Left kidney (tissue), 2 donors: ENCODE data around the gene MYL5. TPM values are rescaled to one million over a fixed set of nuclear protein-coding genes. Genes with fewer than 3 reads are reported as not detected.
"Not testable (repeated sequence)": the region's sequence is repeated elsewhere in the genome, so short reads cannot be mapped to it uniquely, and the experiment has no call there.

Experiments
- DNase-seq: peaks from one replicate; pipeline ENCODE4 v3.0.0-alpha.2; 2013
- polyA plus RNA-seq: library from polyadenylated mRNA; unstranded; fragments of 120-200 nt; gene quantifications from one replicate; pipeline ENCODE4 v1.2.1, GENCODE V29; 2013; ENCODE audit not compliant: insufficient read length

The MYL5 gene
- polyA plus RNA-seq, 1 donor, result 19.0 TPM

- DNase-seq, result no peak
Observed at GRCh38 chr4:684623-685327, 10.4 kb downstream of the MYL5 start.

DNA sequence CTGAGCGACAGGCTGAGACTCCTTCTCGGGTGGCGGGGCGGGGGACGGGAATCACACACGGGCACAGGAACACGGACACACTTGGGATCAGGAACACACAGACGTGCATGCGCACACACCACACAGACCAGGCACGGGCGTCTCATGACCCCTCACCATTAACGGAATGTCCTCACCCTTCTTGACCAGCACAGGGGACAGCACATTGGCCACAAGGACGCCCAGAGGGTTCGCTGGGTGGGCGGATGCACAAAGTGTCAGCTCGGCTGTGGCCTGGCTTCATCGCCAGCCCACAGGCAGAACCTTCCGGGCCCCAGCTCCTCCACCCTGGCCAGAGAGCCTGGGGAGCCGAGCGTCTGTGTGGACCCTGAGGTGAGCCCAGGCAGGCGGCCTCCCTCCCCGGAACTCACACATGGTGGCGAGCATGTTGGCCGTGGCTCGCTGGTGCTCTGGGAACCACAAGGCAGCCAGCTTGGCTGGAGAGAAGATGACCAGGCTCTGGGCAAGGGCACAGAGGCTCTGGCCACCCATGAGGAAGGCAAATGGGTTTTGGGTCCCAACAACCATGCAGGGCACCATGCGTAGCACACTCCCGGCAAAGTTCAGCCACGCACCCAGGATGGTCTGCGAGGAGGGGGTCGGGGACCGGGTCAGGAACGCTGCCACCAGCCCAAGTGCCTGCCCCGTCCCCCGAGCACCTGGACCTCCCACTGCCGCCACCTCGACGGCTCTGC is 11.5 kb downstream of the MYL5 start:
- no peak for DNase-seq

DNA sequence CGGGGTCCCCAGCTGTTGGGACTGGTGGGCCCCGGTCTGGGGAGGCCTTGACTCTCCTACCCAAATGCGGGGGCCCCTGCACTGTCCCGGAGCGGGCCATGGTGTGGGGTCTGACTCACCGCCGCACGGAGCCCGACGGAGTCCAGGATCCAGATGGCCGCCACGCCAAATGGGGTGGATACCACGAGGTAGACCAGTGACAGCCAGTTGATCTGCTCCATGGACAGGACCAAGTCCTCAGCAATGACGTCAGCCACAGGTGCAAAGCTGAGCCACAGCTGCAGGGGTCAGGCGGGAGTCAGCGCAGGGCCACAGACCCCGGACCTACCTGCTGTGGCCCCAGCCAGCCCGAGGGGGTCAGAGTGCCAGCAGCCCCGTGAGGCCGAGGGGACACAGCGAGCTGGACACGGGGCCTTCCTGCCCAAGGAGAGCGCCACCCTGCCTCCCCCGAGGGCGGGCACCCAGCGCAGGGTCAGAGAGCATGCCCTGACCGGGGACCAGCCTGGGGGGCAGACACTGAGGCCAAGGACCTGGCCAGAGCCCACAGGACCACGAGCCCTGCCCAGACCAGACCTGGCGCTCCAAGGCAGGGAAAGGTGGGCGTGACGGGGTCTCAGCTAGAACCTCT is 12.2 kb downstream of the MYL5 start:
- no peak for DNase-seq

DNA sequence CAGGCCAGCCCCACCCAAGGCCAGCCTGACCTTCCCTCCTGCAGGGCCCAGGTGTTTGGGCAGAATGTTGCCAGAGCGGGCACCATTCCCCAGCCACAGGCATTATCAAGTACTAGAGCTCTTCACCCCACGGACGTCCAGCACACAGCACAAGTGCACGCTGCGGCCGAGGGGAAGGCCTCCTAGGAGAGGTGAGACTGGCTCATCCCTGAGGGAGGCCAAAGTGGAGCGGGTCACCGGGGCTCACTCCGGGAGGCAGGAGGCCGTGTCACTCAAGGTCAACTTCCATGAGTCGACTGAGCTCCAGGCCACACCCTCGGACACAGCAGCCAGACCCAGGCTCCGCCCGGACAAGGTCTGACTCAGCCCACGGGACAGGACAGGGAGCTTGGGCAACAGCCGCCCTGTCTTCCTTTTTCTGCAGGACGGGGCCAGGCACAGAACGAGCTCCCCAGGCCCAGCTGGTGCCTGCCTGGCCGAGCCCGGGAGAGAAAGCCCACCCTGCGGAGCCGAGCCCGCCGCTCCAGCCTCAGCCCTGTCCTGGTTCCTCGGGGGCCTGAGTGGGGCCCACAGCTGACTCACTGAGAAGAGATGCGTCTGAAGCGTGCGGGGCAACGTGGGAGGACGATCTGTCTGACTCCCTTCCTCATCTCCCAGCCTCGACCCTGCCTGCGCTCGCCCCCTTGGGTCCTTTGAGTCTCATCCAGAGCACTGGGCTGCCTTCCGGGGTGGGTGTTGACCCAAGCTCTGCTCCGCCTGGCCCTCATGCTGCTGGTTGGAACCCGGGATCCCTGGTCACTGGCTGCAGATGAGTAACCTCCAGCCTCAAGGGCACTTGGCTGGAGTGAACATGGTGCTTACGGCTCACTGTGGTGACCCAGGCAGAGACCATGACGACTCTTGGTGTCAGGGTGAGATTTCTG is 13.0 kb downstream of the MYL5 start:
- DNase-seq, result no peak

GRCh38 chr4:687971-688853 is 13.9 kb downstream of the MYL5 start:
- DNase-seq, result no peak

- no peak for DNase-seq
Observed at GRCh38 chr4:688854-689681, 14.7 kb downstream of the MYL5 start, which contains the start of gene SLC49A3. Gene SLC49A3, minus strand, starts transcription at chr4:689151. Its CDS starts 24 bp downstream, at chr4:689127.

- no peak for DNase-seq
Observed at GRCh38 chr4:689723-690122, 15.4 kb downstream of the MYL5 start.

- DNase-seq, result no peak
Observed at GRCh38 chr4:692771-693554, 18.6 kb downstream of the MYL5 start.

DNA sequence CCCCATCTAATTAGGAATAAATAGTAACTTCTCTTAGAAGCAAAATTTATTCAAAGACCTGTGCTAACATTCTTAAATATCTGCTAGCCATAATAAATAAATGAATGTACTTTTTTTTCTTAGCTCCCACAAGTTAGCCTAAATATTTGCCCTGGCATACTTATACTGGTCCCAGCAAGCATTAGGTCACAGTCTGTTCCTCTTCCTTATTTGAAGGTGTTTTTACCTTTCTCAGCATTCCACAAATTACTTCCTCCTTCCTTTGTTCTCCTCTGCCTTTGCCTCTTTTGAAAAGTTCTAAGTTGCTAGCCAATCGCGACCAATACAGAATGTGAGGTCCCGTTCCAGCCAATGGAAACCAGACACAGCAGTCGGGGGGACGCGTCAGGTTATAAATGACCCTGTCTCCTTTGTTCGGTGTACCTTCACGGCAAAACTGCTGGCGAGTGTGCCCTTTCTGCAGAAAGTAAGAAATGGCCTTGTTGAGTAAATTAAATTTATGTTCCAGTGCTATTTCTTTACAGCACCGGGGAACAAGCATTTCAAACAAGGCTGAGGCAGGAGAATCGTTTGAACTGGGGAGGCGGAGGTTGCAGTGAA is 20.1 kb downstream of the MYL5 start:
- DNase-seq, result not testable (repeated sequence)

- DNase-seq, result no peak
Observed at GRCh38 chr4:699816-700580, 25.7 kb downstream of the MYL5 start.

DNA sequence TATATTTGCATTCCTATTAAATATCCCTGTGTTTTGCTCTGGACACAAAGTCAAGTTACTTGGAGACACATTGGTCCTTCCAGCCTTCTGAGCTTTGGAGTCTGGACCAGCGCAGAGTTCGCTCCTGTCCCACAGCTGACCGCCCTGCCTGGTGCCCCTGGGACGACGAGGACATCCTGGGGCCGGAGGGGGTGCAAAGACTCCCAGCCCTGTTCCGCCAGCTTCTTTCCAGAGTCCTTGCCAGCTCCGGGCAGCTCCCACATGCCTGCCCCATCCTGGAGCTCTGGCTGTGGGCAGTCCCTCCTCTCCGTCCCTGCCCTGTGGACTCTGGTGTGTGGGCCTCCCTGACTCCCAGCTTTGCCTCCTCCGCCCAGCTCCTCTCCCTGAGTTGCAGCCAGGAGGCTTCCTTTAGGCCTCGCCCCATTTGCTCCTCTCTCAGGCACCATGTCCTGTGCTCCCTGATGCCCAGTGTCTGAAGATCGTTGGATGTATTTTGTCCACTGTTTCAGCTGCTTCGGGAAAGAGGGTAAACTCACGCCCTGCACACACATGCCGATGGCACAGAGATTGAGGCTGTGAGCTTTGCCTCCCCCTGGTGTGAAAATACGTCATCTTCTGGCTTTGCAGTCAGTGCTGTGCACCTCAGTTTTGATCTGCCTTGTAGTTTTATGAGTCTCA is 26.4 kb downstream of the MYL5 start:
- no peak for DNase-seq

- no peak for DNase-seq
Observed at GRCh38 chr4:702618-703048, 28.3 kb downstream of the MYL5 start.

GRCh38 chr4:703336-704197 is 29.2 kb downstream of the MYL5 start:
- DNase-seq, result no peak

DNA sequence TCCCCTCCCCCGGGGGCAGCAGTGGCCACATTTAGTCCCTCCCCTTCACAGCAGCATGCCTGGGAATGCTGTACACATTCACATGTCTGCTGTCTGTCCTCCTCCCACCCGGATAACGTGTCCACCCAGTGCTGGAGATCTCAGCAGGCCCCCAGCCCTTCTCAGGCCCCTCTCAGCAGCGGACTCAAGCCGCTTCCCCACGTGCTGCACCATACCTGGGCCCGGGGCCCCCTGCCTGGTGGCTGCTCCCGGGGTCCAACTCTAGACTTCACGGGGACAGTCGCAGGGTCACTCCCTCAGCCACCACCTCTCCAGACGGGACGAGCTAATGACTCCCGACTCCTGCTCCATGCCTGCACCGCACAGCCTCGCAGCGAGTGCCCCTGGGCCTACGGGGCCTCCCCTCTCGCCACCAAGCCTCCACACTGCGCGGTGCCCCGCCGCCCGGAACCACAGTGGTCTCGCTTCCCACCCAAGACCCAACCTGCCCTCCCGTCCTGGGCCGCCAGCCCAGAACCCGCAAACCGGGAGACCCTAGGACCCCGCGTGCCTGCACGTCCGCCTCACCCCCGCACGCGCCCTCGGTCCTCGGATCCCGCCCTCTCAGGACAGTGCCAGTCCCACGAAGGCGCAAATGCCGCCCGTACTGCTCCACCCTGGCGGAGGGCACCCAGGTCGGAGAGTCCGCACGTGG is 30.0 kb downstream of the MYL5 start:
- DNase-seq, result no peak

- no peak for DNase-seq
Observed at GRCh38 chr4:704971-705277, 30.6 kb downstream of the MYL5 start.
